Mucosa of stomach (tissue), 1 donor: Measurements from ENCODE around the gene PLPP2.

Experiments used
- H3K27me3 ChIP-seq: one replicate; pipeline ENCODE4 v1.7.0; 2013; ENCODE audit warnings: mild to moderate bottlenecking, low read length; ENCODE audit not compliant: control insufficient read depth, insufficient read depth
- H3K36me3 ChIP-seq: one replicate; pipeline ENCODE4 v1.7.0; 2013; ENCODE audit warnings: low read length; ENCODE audit not compliant: control insufficient read depth, insufficient read depth
- H3K4me1 ChIP-seq: one replicate; pipeline ENCODE4 v1.7.0; 2013; ENCODE audit warnings: mild to moderate bottlenecking, low read length; ENCODE audit not compliant: control insufficient read depth, insufficient read depth
- H3K4me3 ChIP-seq: one replicate; pipeline ENCODE4 v1.7.0; 2013; ENCODE audit warnings: low read length
- H3K9ac ChIP-seq: one replicate; pipeline ENCODE4 v1.7.0; 2013; ENCODE audit warnings: mild to moderate bottlenecking, low read length, moderate library complexity
- H3K9me3 ChIP-seq: one replicate; pipeline ENCODE4 v1.7.0; 2013; ENCODE audit warnings: mild to moderate bottlenecking, low read length, moderate library complexity; ENCODE audit not compliant: control insufficient read depth
- donor health status: Pancreatic carcinoma.

Gene PLPP2

DNA sequence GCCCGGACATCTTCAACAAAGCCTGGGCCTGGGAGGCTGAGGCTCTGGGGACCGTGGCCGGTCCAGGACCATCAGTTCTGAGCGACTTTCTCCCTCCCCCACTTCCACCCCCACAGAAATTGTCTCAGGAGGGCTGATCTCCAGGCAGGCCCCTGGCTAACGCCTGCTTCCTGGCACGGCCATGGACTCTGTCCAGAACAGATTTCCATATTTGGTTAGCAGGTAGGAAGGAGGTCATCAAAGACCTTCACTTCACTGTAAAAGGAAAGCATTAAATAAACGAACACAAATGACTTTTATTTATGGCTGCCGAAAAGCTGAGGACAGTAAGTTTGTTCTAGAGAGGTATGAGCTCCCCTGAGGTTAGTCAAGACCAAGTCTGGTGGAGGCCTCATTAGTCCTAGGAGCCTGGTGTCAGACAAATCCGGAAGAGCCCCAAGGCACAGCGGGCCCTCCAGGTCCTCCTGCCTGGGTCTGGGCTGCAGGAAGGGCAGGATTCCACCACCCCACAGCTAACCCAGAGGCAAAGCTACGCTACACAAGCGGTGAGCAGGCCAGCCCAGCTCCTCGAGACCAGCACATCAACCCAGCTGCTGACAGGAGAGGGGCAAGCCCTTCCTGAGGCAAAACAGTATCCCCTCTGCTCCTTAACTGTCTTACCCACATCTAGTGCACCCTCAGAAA, 4.6 kb upstream of the PLPP2 start:
- Histone ChIP-seq H3K4me3 (no peak overlapping the region), H3K9me3 (no peaks in the 10 kb centered on the region), H3K4me1 (peaks cover 20% of the 10 kb centered on the region), H3K36me3 (no peaks in the 10 kb centered on the region), H3K27me3 (peaks cover 32% of the 10 kb centered on the region), H3K9ac (no peak overlapping the region)

DNA sequence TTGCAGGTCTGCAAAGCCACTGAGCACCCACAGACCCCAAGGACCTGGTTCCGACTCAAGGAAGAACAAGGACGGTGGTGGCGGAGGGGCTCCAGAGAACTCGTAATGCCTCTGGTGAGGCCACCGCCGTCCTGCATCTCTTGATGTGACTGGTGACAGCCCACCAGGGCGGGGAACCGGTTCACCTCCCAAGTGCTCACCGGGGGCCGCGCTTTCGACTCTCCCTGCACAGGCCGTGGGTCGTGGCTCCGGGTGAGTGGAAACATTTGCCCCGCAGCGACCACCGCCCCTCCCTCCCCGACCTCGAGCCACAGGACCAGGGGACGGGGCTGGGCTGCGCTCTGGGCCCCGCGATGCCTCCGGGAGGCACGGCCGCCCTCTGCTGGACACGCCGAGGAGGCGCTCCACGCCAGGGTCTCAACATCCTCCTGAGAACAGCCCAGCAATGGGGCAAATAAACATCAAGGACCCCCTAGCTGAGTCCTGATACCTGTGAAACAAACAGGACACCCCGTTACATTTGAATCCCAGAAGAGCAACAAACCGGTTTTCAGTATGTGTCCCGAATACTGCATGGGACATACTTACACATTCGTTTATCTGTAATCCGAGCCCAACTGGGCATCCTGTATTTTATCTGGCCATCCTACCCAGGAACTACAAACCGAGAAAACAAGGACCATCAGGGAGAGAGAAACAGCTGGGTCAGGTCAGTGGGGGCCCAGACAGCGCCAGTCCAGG, 3.9 kb upstream of the PLPP2 start:
- Histone ChIP-seq H3K4me3 (no peak overlapping the region), H3K9me3 (no peaks in the 10 kb centered on the region), H3K27me3 (peaks cover 32% of the 10 kb centered on the region), H3K4me1 (peaks cover 20% of the 10 kb centered on the region), H3K9ac (no peak overlapping the region), H3K36me3 (no peaks in the 10 kb centered on the region)

DNA sequence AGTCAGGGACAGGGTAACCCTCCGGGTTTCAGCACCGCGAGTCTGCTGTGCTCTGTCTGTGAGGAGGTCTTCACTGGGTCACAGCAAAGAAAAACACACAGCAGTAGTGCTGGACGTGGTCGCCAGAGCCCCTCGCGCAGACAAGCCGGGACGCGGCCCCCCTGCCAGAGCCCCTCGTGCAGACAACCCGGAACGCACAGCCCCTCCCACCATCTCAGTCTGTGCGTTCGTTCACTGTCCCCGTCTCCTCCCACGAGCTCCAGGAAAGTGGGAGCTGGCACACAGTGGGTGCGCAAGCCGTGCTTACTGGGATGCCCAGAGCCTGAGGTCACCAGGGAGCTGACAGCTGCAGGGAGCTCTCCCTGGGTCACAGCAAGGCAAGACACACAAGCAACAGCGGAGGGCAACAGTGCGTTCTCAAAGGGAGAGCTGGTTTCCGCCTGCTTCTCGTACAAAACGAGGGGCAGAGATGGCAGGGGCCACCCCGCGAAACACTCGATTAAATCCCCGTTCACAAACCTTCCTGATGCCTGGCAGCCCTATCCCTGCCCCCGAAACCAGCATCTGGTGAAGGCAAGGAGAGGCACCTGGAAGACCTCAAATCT, 3.2 kb upstream of the PLPP2 start:
- Histone ChIP-seq H3K27me3 (peaks cover 32% of the 10 kb centered on the region), H3K9ac (no peak overlapping the region), H3K9me3 (no peaks in the 10 kb centered on the region), H3K4me1 (peaks cover 26% of the 10 kb centered on the region), H3K36me3 (no peaks in the 10 kb centered on the region), H3K4me3 (no peak overlapping the region)

DNA sequence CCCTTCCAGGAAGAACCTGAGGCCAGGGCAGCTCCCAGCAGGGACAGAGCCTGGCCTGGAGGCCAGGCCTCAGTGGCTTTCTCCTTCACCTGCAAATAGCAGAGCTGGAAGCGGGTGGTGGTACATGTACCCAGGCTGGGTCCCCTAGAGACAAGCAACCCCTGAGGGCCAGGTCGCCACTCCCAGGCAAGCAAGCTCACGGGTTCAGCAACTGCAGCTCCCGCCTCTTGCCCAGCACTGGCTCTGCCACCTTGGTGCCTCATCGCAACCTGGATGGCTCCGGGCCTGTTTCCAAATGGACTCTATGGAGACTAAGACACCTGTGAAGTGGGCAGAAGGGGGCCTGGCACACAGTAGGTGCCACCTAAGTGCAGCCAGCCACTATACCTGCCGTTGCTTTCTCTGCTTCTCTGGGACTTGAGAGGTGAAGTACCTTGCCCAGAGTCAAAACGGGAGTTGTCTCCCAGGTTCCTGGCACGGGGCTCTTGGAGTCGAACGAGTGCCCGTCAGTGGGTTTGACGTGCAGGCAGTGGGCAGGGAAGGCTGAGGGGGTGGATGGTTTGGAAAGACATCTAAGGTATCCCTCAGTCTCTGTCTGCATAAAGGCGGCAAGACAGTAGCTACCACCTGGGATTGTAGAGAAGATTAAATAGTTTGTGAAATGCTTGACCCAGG, 2.4 kb upstream of the PLPP2 start:
- Histone ChIP-seq H3K27me3 (peaks cover 32% of the 10 kb centered on the region), H3K9ac (no peak overlapping the region), H3K4me3 (no peak overlapping the region), H3K4me1 (peaks cover 35% of the 10 kb centered on the region), H3K36me3 (no peaks in the 10 kb centered on the region), H3K9me3 (no peaks in the 10 kb centered on the region)

DNA sequence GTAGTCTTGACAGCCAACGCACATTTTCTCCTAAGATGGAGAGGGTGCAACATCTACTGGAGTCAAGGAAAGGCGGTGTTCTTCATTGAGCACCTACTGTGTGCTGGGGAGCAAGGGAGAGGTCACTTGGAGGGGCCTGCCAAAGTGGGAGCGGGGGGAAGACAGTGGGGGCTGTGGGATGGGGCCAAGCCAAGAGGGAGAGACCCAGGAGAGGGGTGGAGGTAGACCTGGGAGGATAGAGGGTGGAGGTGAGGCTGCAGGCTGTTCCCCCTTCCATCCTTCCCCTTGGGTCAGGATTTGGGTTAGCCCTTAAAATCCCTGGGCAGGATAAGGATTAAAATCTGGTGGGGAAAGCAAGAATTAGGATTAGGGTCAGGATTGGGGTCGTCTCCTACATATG, 1.7 kb upstream of the PLPP2 start:
- Histone ChIP-seq H3K9ac (no peak overlapping the region), H3K4me1 (peaks cover 40% of the 10 kb centered on the region), H3K27me3 (peaks cover 32% of the 10 kb centered on the region), H3K4me3 (no peak overlapping the region), H3K36me3 (no peaks in the 10 kb centered on the region), H3K9me3 (no peaks in the 10 kb centered on the region)

DNA sequence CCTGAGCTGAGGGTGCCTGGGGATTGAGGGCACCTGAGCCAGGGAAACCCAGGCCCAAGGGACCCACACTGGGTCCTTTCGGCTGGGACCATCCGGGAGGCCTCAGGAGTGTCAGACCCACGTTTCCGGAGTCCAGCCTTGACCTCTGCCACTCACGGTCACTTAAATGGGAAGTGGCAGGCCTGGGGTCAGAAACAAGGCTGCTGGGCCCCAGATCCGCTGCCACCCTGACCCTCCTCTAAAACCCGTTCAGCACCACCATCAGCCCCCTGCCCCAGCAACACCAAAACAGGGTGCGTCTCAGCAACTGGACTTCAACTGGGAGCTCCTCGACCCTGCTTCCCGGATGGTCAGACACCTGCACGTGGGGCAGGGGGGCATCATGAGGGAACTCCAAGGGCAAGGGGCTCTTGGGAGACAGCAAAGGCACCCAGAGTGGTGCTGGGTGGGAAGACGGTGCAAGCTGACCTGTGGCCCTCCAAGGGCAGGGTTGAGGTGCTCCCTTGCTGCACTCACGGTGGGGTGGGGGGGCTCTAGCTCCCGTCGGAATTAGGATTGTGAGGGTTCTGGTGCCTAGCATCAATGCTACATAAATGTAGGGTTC, 1.2 kb upstream of the PLPP2 start:
- no peak overlapping the region for H3K9ac ChIP-seq
- H3K27me3 ChIP-seq, result peaks cover 32% of the 10 kb centered on the region
- no peak overlapping the region for H3K4me3 ChIP-seq
- H3K9me3 ChIP-seq, result no peaks in the 10 kb centered on the region
- peaks cover 40% of the 10 kb centered on the region for H3K4me1 ChIP-seq
- H3K36me3 ChIP-seq, result no peaks in the 10 kb centered on the region

DNA sequence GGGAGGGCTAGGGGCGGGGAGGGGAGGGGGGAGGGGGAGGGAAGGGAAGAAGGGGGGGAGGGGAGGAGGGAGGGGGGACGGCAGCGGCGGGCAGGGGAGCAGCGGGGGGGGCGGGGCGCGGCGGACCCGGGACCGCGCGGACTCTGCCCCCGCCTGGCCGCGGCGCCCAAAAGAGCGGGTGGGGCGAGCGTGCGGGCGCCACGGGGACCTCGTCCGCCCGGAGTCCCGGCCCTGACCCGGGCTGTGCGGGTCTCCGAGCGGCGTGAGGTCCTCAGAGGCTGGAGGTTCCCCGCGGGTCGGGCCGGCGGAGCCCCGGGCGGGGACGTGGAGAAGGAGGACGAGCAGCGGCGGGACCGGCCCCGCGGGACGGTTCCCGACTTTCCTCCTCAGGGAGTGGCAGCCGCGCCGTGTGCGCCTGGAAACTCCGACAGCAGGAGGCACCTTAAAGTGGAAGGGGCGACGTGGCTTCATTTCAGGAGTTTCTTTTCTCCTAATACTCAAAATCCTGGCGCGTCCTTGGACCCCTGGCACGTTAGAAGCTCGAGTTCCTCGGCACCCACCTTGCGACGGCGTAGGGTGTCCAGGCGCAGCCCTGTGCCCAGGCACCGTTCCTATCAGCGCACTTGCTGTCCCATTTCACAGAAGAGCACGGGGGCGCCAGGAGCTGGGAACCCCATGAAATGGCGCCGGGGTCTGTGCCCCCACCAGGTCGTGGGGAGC, 518 bp upstream of the PLPP2 start:
- Histone ChIP-seq H3K9me3 (no peaks in the 10 kb centered on the region), H3K4me3 (no peak overlapping the region), H3K4me1 (peaks cover 40% of the 10 kb centered on the region), H3K36me3 (no peaks in the 10 kb centered on the region), H3K27me3 (peaks cover 32% of the 10 kb centered on the region), H3K9ac (no peak overlapping the region)

DNA sequence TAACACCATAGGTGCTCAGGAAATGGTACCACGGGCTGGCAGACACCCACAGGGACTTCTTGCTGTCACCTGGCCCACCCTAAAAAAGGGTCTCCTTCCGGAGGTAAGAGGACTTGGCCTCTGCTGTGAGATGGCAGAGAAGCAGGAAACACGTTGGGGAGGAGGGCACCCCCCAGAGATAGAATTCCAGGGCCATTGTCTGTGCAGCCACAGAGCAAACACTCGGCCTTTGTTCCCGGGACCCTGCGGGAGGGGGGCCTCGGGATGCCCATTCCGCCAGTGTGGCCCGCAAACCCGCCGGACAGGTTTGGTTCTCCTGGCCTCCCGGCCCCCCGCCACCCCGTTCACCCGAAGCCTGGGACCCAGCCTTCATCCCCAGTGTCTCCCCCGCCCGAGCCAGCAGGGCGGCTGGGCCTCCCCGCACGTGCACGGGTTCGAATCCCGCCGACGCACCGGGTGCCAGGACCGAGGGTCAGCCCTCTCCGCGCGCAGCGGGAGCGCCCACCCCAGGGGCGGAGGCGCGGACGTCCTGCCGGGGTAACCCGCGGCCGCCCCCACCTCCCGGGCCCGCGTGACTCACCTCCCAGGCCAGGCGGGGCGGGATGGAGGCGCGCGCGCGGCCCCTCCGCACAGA, 714 bp downstream of the PLPP2 start:
- Histone ChIP-seq H3K9ac (peak overlapping the region; percentile 72), H3K9me3 (no peaks in the 10 kb centered on the region), H3K27me3 (peaks cover 32% of the 10 kb centered on the region), H3K4me1 (peaks cover 31% of the 10 kb centered on the region), H3K36me3 (no peaks in the 10 kb centered on the region), H3K4me3 (peak overlapping the region; percentile 21)

DNA sequence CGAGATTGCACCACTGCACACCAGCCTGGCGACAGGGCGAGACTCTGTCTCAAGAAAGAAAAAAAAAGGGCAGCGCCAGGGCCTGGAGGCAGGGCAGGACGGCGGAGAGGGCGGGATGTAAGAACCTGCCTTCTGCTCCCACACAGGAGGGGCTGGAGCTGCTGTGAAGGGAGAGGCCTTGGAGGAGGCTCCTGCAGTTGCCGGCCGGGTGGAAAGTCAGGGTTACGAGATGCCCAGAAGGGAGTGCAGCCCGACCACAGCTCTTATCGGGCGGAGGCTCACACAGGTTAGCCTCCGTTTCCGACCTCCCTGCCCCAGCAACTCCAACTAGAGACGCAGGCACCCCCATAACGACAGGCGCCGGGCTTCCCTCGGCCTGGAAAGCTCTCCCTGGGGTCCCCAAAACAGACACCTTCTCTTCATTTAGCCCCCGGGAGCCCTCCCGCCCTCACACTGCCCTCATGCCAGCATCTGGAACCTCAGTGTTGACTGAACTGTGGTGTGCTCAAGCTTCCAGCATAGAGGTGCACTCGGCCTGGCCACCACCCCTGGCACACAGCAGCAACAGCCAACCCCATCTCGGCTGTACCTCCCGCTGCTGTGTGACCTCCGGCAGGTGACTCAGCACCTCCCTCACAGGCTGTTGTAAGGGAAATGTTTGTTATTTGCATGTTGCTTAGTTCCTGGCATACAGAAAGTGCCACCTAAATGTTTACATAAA, 1.4 kb downstream of the PLPP2 start:
- Histone ChIP-seq H3K4me3 (peak overlapping the region; percentile 21), H3K9ac (peak overlapping the region; percentile 72), H3K4me1 (peaks cover 25% of the 10 kb centered on the region), H3K36me3 (no peaks in the 10 kb centered on the region), H3K27me3 (peaks cover 30% of the 10 kb centered on the region), H3K9me3 (no peaks in the 10 kb centered on the region)

DNA sequence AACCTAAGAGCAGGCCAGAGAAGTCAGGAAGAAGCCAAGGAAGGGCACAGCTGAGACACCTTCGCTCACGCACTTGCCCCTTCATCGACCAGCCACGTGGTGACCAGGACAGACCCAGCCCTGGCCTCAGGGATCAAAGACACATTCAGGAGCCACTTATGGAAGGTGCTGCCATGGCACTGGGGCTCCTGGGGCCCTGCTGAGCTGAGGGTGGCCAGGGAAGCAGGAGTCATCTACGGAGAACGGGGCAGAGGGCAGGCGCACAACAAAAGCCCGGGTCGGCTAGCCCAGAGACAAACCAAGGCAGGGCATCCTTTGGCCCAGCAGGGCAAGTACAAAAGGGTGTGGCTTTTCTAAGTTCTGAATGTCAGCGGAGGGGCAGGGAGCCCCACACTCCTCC, 2.3 kb downstream of the PLPP2 start:
- Histone ChIP-seq H3K36me3 (no peaks in the 10 kb centered on the region), H3K9ac (peak overlapping the region; percentile 72), H3K27me3 (peaks cover 21% of the 10 kb centered on the region), H3K4me3 (no peak overlapping the region), H3K4me1 (peaks cover 19% of the 10 kb centered on the region), H3K9me3 (no peaks in the 10 kb centered on the region)
